Measurements from ENCODE around the gene MALT1.

MALT1 gene

DNA sequence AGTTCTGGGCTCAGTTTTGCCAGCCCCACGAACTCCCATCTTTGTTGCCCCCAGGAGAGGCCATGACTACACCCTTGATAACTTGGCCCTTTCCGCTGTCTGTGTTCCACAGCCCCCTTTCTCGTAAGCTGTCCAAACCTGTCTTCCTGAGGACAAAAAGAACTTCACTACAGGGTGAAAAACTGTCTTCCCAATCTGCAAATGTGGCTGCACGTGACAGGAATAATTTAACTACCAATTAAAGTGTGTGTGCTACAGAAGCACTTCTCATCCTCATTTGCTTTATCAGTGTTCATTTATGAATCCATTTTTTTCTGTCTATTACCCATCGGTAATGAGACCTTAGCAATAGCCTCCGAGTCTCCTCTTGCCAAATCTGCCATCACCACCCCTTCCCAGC, 33.3 kb upstream of the MALT1 start:
- peaks cover 65% of the 10 kb centered on the region for H3K4me1 ChIP-seq (ENCODE audit: low read length)
- DNase-seq = no peak
- H3K9ac ChIP-seq (ENCODE audit: low read length) = no peak overlapping the region
- H4K20me1 ChIP-seq (ENCODE audit: insufficient read depth, low read length) = no peaks in the 10 kb centered on the region
- no peaks in the 10 kb centered on the region for H3K79me2 ChIP-seq (ENCODE audit: low read length)
- H3K4me3 ChIP-seq (ENCODE audit: low read length) = no peak overlapping the region
- H3K36me3 ChIP-seq (replicated peaks; ENCODE audit: insufficient read depth, low read length) = no peaks in the 10 kb centered on the region
- H2AFZ ChIP-seq (ENCODE audit: low read length) = no peak overlapping the region
- H3K27ac ChIP-seq (ENCODE audit: low read length) = no peak overlapping the region
- peak overlapping the region; percentile 5; the same call in 1 of the 2 replicates for H3K4me2 ChIP-seq (ENCODE audit: low read depth, low read length)
- peaks cover 16% of the 10 kb centered on the region for H3F3A ChIP-seq (ENCODE audit: insufficient read depth, low read length)
- H3K9me2 ChIP-seq (replicated peaks; ENCODE audit: insufficient read depth, low read length) = no peaks in the 10 kb centered on the region
- TF ChIP-seq EZH2 (optimal IDR thresholded peaks at IDR 0.05; ENCODE audit: low read depth, low read length) (no peak), CTCF (IDR thresholded peaks at IDR 0.05; ENCODE audit: low read length) (no peak), EZH2phosphoT487 (IDR thresholded peaks at IDR 0.05; ENCODE audit: low read length) (no peak)
- no peaks in the 10 kb centered on the region for H3K9me3 ChIP-seq (replicated peaks; ENCODE audit: insufficient read depth, low read length)
- H3K27me3 ChIP-seq (replicated peaks; ENCODE audit: insufficient read depth, low read length) = no peaks in the 10 kb centered on the region

DNA sequence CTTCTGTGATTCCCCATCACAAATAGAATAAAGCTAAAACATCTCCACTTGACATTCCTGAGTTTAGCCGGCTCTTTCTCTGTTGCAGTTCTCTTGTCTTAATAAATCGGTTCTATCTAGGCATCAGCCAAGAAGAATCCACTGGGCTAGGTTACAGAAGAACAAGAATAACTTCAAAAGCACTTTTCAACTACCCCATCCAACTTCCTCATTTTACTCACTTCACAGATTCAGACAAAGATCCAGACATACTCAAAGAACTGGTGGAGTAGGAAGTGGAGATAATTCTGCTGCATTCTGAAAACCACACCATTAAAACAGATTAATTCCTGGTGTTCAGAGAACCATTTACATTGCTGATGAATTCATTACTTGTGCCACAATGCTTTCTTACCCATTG, 32.8 kb upstream of the MALT1 start:
- no peak overlapping the region for H3K9ac ChIP-seq (ENCODE audit: low read length)
- H3K4me3 ChIP-seq (ENCODE audit: low read length) = no peak overlapping the region
- no peaks in the 10 kb centered on the region for H3K9me2 ChIP-seq (replicated peaks; ENCODE audit: insufficient read depth, low read length)
- H3K79me2 ChIP-seq (ENCODE audit: low read length) = no peaks in the 10 kb centered on the region
- no peaks in the 10 kb centered on the region for H3K27me3 ChIP-seq (replicated peaks; ENCODE audit: insufficient read depth, low read length)
- no peaks in the 10 kb centered on the region for H4K20me1 ChIP-seq (ENCODE audit: insufficient read depth, low read length)
- peaks cover 60% of the 10 kb centered on the region for H3K4me1 ChIP-seq (ENCODE audit: low read length)
- H2AFZ ChIP-seq (ENCODE audit: low read length) = no peak overlapping the region
- no peak for TF ChIP-seq EZH2phosphoT487 (IDR thresholded peaks at IDR 0.05; ENCODE audit: low read length)
- TF ChIP-seq CTCF (IDR thresholded peaks at IDR 0.05; ENCODE audit: low read length) = no peak
- no peak for TF ChIP-seq EZH2 (optimal IDR thresholded peaks at IDR 0.05; ENCODE audit: low read depth, low read length)
- H3K4me2 ChIP-seq (ENCODE audit: low read depth, low read length) = 0 out of 2 replicates have a peak overlapping the region, but pooled peaks have one; percentile 5
- no peak for DNase-seq
- H3F3A ChIP-seq (ENCODE audit: insufficient read depth, low read length) = peaks cover 12% of the 10 kb centered on the region
- no peaks in the 10 kb centered on the region for H3K36me3 ChIP-seq (replicated peaks; ENCODE audit: insufficient read depth, low read length)
- no peak overlapping the region; the same call in 1 of the 2 replicates for H3K27ac ChIP-seq (ENCODE audit: low read length)
- no peaks in the 10 kb centered on the region for H3K9me3 ChIP-seq (replicated peaks; ENCODE audit: insufficient read depth, low read length)

DNA sequence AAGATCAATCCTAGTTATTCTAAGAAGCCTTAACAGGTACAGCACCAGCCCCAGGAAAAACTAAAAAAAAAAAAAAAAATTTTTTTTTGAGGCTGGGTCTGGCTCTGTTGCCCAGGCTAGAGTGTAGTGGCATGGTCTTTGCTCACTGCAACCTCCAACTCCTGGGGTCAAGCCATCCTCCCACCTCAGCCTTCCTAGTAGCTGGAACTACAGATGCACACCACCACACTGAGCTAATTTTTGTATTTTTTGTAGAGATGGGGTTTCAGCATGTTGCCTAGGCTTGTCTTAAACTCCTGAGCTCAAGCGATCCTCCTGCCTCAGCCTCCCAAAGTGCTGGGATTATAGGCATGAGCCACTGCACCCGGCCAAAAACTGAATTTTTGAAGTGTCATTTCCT, 32.0 kb upstream of the MALT1 start:
- H3K27ac ChIP-seq (ENCODE audit: low read length) = no peak overlapping the region; the same call in 1 of the 2 replicates
- H4K20me1 ChIP-seq (ENCODE audit: insufficient read depth, low read length) = no peaks in the 10 kb centered on the region
- no peak for TF ChIP-seq EZH2phosphoT487 (IDR thresholded peaks at IDR 0.05; ENCODE audit: low read length)
- no peak for TF ChIP-seq EZH2 (optimal IDR thresholded peaks at IDR 0.05; ENCODE audit: low read depth, low read length)
- no peak for TF ChIP-seq CTCF (IDR thresholded peaks at IDR 0.05; ENCODE audit: low read length)
- H2AFZ ChIP-seq (ENCODE audit: low read length) = no peak overlapping the region
- no peaks in the 10 kb centered on the region for H3K9me2 ChIP-seq (replicated peaks; ENCODE audit: insufficient read depth, low read length)
- peaks cover 4% of the 10 kb centered on the region; the same call in 1 of the 2 replicates for H3F3A ChIP-seq (ENCODE audit: insufficient read depth, low read length)
- H3K4me3 ChIP-seq (ENCODE audit: low read length) = no peak overlapping the region
- H3K9ac ChIP-seq (ENCODE audit: low read length) = no peak overlapping the region
- no peaks in the 10 kb centered on the region for H3K36me3 ChIP-seq (replicated peaks; ENCODE audit: insufficient read depth, low read length)
- DNase-seq = no peak
- H3K79me2 ChIP-seq (ENCODE audit: low read length) = no peaks in the 10 kb centered on the region
- H3K4me2 ChIP-seq (ENCODE audit: low read depth, low read length) = no peak overlapping the region
- H3K4me1 ChIP-seq (ENCODE audit: low read length) = peaks cover 55% of the 10 kb centered on the region
- H3K27me3 ChIP-seq (replicated peaks; ENCODE audit: insufficient read depth, low read length) = no peaks in the 10 kb centered on the region
- H3K9me3 ChIP-seq (replicated peaks; ENCODE audit: insufficient read depth, low read length) = no peaks in the 10 kb centered on the region
